Measurements from ENCODE around the gene TNIK.
A peak's percentile ranks its signal among the peaks of the same experiment; 100 is the strongest.

TNIK gene

DNA sequence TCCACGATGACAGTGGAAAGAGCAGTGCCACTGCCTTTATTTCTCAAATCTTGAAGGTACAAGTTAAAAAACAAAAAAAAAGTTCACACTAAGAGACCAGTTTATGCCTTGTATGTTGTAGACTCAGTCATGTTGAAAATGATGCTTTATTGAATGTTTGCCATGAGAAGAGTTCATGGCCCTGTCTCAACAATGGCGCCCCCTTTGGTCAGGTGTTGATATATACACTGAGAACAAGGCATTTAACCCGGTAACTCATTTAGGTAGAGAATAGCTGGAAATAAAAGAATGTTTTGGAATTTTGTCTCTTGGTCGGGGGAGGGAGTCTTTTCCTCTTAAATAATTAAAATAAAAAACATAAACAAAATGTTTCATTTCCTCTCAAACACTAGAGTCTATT, 288.1 kb downstream of the TNIK start:
- no peak for DNase-seq
- no peaks in the 10 kb centered on the region for H3K36me3 ChIP-seq
- no peaks in the 10 kb centered on the region for H3K27me3 ChIP-seq
- peaks cover 5% of the 10 kb centered on the region; the same call in 1 of the 2 replicates for H3K4me1 ChIP-seq
- no peak overlapping the region for H3K4me3 ChIP-seq (ENCODE audit: low read depth, low read length)
- no peaks in the 10 kb centered on the region for H3K9me3 ChIP-seq
- TF ChIP-seq, protein P1, sequence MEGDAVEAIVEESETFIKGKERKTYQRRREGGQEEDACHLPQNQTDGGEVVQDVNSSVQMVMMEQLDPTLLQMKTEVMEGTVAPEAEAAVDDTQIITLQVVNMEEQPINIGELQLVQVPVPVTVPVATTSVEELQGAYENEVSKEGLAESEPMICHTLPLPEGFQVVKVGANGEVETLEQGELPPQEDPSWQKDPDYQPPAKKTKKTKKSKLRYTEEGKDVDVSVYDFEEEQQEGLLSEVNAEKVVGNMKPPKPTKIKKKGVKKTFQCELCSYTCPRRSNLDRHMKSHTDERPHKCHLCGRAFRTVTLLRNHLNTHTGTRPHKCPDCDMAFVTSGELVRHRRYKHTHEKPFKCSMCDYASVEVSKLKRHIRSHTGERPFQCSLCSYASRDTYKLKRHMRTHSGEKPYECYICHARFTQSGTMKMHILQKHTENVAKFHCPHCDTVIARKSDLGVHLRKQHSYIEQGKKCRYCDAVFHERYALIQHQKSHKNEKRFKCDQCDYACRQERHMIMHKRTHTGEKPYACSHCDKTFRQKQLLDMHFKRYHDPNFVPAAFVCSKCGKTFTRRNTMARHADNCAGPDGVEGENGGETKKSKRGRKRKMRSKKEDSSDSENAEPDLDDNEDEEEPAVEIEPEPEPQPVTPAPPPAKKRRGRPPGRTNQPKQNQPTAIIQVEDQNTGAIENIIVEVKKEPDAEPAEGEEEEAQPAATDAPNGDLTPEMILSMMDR (IDR thresholded peaks at IDR 0.05; ENCODE audit: low read depth, low read length), result peak; percentile 61

DNA sequence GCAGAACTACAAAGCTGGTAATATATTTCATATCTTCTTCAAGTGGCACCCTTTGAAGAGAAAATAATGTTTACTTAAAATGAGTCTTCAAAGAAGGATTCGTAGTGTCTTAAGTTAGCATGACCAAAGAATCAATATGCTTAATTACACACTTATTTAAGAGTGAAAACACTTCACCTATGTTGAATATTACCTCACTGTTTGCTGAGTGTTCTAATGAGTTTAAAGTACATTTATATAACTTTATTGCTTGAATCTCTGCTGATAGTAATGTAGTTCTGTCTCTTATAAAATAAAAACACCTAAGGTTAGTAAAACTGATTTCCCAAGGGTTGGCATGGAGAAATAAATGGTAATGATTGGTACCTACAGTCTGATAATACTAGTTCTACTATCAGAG, 290.3 kb downstream of the TNIK start:
- H3K4me1 ChIP-seq, result peaks cover 5% of the 10 kb centered on the region; the same call in 1 of the 2 replicates
- no peaks in the 10 kb centered on the region for H3K9me3 ChIP-seq
- no peaks in the 10 kb centered on the region for H3K27me3 ChIP-seq
- no peaks in the 10 kb centered on the region for H3K36me3 ChIP-seq
- DNase-seq, result no peak
- no peak overlapping the region for H3K4me3 ChIP-seq (ENCODE audit: low read depth, low read length)
- TF ChIP-seq, protein P1 (IDR thresholded peaks at IDR 0.05; ENCODE audit: low read depth, low read length), result no peak

DNA sequence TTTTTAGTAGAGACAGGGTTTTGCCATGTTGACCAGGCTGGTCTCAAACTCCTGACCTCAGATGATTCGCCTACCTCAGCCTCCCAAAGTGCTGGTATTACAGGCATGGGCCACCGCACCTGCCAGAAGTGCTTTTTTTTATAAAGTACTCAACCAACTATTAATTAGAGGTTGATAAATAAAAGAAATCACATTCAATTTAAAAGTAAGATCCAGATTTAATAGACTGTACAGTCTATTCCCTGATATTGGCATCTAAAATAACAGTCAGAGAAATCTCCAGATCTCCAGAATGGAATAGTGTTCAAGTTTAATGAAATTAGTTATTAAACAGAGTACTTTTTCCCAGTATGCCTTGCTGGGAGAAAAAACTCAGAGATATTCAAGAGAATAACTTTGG, 290.8 kb downstream of the TNIK start:
- no peak overlapping the region for H3K4me3 ChIP-seq (ENCODE audit: low read depth, low read length)
- H3K27me3 ChIP-seq, result no peaks in the 10 kb centered on the region
- H3K9me3 ChIP-seq, result no peaks in the 10 kb centered on the region
- no peaks in the 10 kb centered on the region for H3K36me3 ChIP-seq
- TF ChIP-seq, protein P1 (IDR thresholded peaks at IDR 0.05; ENCODE audit: low read depth, low read length), result no peak
- H3K4me1 ChIP-seq, result peaks cover 5% of the 10 kb centered on the region; the same call in 1 of the 2 replicates
- no peak for DNase-seq

DNA sequence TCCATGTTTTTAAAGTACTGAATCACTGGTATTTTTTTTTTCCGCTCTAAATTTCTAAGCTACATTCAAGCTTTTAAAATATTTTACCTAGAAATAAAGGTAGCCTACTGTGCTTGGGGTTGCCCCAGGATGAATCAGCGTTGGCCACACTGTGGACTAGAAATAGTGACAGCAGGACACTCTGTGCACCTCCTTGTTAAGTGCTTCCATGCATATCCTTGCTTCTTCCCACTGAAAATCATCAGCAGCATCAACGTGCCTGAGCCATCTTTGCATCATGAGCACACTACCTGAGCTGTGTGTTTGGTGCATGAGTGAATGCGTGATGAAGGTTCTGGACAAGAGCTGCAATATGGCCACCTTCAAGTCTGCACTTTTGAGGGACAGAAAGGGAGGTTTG, 291.7 kb downstream of the TNIK start:
- H3K36me3 ChIP-seq, result no peaks in the 10 kb centered on the region
- no peak overlapping the region for H3K4me3 ChIP-seq (ENCODE audit: low read depth, low read length)
- H3K27me3 ChIP-seq, result no peaks in the 10 kb centered on the region
- TF ChIP-seq, protein P1 (IDR thresholded peaks at IDR 0.05; ENCODE audit: low read depth, low read length), result no peak
- H3K9me3 ChIP-seq, result no peaks in the 10 kb centered on the region
- DNase-seq, result no peak
- H3K4me1 ChIP-seq, result peaks cover 5% of the 10 kb centered on the region; the same call in 1 of the 2 replicates

DNA sequence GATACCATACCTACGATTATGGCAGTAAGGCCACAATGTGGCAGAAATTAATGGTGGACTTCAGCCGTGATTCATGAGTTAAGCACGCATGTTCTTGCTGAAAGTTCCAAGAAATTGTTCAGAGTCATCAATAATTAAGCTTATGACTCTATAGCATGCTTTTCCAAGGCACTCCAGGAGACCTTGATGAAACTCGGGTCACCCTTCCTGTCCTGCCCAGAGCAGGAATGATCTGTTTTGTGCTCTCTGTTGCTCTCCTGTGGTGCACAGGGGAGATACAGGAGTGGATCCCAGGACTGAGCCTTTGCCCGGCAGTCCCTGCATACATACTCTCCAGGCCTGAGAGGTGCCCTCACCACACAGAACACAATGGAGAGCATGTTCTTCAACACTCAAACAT, 292.1 kb downstream of the TNIK start:
- peak; percentile 26 for DNase-seq
- H3K9me3 ChIP-seq, result no peaks in the 10 kb centered on the region
- no peaks in the 10 kb centered on the region for H3K36me3 ChIP-seq
- TF ChIP-seq, protein P1 (IDR thresholded peaks at IDR 0.05; ENCODE audit: low read depth, low read length), result peak; percentile 53
- no peaks in the 10 kb centered on the region for H3K27me3 ChIP-seq
- no peak overlapping the region for H3K4me3 ChIP-seq (ENCODE audit: low read depth, low read length)
- H3K4me1 ChIP-seq, result peaks cover 5% of the 10 kb centered on the region; the same call in 1 of the 2 replicates

DNA sequence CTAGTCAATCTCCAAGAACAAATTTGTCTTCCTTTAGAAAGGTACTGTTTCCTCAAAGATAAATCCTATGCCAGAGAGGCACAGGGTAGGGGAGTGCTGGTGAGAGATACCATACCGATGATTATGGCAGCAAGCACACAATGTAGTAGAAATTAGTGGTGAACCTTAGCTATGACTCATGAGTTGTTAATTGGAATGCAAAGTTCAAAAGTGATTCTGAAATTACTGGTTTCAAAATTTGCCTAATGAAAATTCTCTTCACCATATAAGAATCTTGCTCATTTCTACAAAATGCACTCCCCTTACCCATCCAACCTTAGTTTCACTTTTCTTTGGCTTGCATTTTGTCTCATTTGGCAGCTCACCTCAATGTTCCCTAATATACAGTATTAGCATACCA, 294.2 kb downstream of the TNIK start:
- no peaks in the 10 kb centered on the region for H3K9me3 ChIP-seq
- H3K4me1 ChIP-seq, result peaks cover 5% of the 10 kb centered on the region; the same call in 1 of the 2 replicates
- DNase-seq, result no peak
- TF ChIP-seq, protein P1 (IDR thresholded peaks at IDR 0.05; ENCODE audit: low read depth, low read length), result no peak
- no peak overlapping the region for H3K4me3 ChIP-seq (ENCODE audit: low read depth, low read length)
- no peaks in the 10 kb centered on the region for H3K36me3 ChIP-seq
- no peaks in the 10 kb centered on the region for H3K27me3 ChIP-seq
